Activated B cell treated with CpG ODN at 0.5 μM for 24 hours (primary cell): ENCODE measurements around the gene PGM1. TPM values are rescaled to one million over a fixed set of nuclear protein-coding genes. Genes with fewer than 3 reads are reported as not detected.

ENCODE experiments used
- ATAC-seq: fragments of 200-7000 bp; cut with Tn5 transposase; one replicate; pipeline ENCODE4 v1.10.0; 2021; ENCODE audit warnings: low read depth, mild to moderate bottlenecking, moderate library complexity
- CTCF ChIA-PET: fragments of 350-600 bp; sonication (Branson Sonifier 250); formaldehyde crosslinking; loops from one replicate; lab custom pipeline; 2021; ENCODE audit warnings: antibody characterized with exemption; lab: Charles Lee
- POLR2A ChIA-PET: fragments of 350-600 bp; sonication (Branson Sonifier 250); formaldehyde crosslinking; loops from one replicate; lab custom pipeline; 2021; ENCODE audit warnings: antibody characterized with exemption; lab: Charles Lee
- DNase-seq: peaks from one replicate; pipeline ENCODE4 v3.0.0; 2022
- H3K27ac Mint-ChIP-seq: one replicate; pipeline ENCODE4 v1.8.0; 2020; ENCODE audit warnings: mixed read lengths
- H3K27me3 Mint-ChIP-seq: one replicate; pipeline ENCODE4 v1.8.0; 2021; ENCODE audit warnings: mixed read lengths
- H3K36me3 Mint-ChIP-seq: one replicate; pipeline ENCODE4 v1.8.0; 2021; ENCODE audit warnings: low read depth, mixed read lengths
- H3K4me1 Mint-ChIP-seq: one replicate; pipeline ENCODE4 v1.8.0; 2021; ENCODE audit warnings: mixed read lengths
- H3K4me3 Mint-ChIP-seq: one replicate; pipeline ENCODE4 v1.8.0; 2020; ENCODE audit warnings: mild to moderate bottlenecking, mixed read lengths
- H3K9me3 Mint-ChIP-seq: one replicate; pipeline ENCODE4 v1.8.0; 2020; ENCODE audit warnings: mixed read lengths
- intact Hi-C: fragments of 100-400 bp; cut with micrococcal nuclease; formaldehyde crosslinking; loops from one replicate; pipeline ENCODE4 v1.15.1; 2024
- total RNA-seq: library from RNA; stranded (reverse); gene quantifications from 2 replicates; pipeline ENCODE4 v1.2.3, GENCODE V29; 2022
- TF ChIP-seq, protein P1 (sequence below): fragments of 200-600 bp; IDR thresholded peaks from one replicate; pipeline ENCODE4 v1.8.0; 2022; ENCODE audit warnings: antibody characterized with exemption, mild to moderate bottlenecking

Gene PGM1
- total RNA-seq, 1 donor from 2014 or later = 20.8 TPM

- Mint-ChIP-seq H3K36me3 (peaks cover 33% of the 10 kb centered on the region), H3K9me3 (no peaks in the 10 kb centered on the region), H3K27ac (no peak overlapping the region), H3K27me3 (no peaks in the 10 kb centered on the region), H3K4me1 (no peaks in the 10 kb centered on the region), H3K4me3 (no peak overlapping the region)
- ATAC-seq (no peak), DNase-seq (no peak)
- CTCF ChIA-PET = no interaction called here
- TF ChIP-seq, protein P1, sequence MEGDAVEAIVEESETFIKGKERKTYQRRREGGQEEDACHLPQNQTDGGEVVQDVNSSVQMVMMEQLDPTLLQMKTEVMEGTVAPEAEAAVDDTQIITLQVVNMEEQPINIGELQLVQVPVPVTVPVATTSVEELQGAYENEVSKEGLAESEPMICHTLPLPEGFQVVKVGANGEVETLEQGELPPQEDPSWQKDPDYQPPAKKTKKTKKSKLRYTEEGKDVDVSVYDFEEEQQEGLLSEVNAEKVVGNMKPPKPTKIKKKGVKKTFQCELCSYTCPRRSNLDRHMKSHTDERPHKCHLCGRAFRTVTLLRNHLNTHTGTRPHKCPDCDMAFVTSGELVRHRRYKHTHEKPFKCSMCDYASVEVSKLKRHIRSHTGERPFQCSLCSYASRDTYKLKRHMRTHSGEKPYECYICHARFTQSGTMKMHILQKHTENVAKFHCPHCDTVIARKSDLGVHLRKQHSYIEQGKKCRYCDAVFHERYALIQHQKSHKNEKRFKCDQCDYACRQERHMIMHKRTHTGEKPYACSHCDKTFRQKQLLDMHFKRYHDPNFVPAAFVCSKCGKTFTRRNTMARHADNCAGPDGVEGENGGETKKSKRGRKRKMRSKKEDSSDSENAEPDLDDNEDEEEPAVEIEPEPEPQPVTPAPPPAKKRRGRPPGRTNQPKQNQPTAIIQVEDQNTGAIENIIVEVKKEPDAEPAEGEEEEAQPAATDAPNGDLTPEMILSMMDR = no peak
- intact Hi-C loops = no loop called here
- POLR2A ChIA-PET = no interaction called here
These were observed 52.1 kb downstream of the PGM1 start for GRCh38 chr1:63645317-63645716.

DNA sequence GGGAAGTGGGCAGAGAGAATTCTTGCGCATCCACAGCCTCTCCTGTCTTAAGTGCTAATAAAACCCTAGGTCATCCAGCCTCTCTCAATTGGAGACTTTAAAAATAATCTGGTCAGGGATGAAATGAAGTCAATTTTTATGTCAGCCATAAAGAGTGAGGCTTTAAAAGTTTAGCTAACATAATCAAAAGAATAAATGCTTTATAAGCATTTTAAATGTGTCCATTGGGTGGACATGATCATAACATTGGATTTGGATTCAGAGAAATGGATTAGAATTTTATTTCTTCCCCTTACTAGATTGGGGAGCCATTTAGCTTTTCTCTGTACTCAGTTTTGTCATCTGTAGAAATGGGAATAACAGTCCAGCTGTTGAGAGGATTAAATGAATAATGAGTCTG is 55.5 kb downstream of the PGM1 start:
- Mint-ChIP-seq H3K4me3 (no peak overlapping the region), H3K27ac (no peak overlapping the region), H3K27me3 (no peaks in the 10 kb centered on the region), H3K36me3 (peaks cover 41% of the 10 kb centered on the region), H3K4me1 (no peaks in the 10 kb centered on the region), H3K9me3 (no peaks in the 10 kb centered on the region)
- ChIA-PET CTCF (no interaction called here), POLR2A (interaction anchor here (0.6 kb wide), 1 partner anchor 203 kb away, joined by 4 read pairs; no protein-coding TSS in a partner anchor)
- ATAC-seq (no peak), DNase-seq (no peak)
- TF ChIP-seq, protein P1 = no peak
- intact Hi-C loops = no loop called here

DNA sequence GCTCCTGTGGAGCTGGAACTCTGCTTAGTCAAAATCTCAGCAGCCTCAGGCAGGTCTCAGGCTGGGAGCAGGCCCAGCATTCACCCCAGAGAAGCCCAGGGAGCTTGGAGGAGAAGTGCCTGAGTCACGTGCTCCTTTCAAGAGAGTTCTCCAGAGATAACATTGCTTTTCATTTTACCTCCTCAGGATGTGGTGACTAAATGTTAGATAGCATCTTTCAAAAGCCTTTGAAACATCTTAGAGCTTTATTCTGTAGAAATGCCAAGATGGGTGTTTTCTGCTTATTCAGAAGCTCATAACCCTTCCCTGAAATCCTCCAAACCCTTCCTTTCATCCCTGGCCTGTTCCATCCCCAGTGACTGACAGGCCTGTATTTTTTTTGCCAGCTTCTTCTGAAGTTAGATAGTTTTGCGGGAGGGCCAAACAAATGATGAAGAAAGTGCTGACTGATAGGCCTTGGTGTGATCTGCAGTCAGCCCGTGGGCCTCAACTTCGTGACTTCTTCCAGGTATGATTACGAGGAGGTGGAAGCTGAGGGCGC is 58.0 kb downstream of the PGM1 start:
- POLR2A ChIA-PET = no interaction called here
- no peak for ATAC-seq
- Mint-ChIP-seq H3K9me3 (no peaks in the 10 kb centered on the region), H3K27me3 (no peaks in the 10 kb centered on the region), H3K4me3 (no peak overlapping the region), H3K4me1 (no peaks in the 10 kb centered on the region), H3K27ac (no peak overlapping the region), H3K36me3 (peaks cover 57% of the 10 kb centered on the region)
- TF ChIP-seq, protein P1 = no peak
- no peak for DNase-seq
- CTCF ChIA-PET = no interaction called here
- intact Hi-C loops = no loop called here

GRCh38 chr1:63653976-63654375 is 60.8 kb downstream of the PGM1 start:
- TF ChIP-seq, protein P1 = no peak
- no peaks in the 10 kb centered on the region for H3K4me1 Mint-ChIP-seq
- intact Hi-C loops = no loop called here
- ChIA-PET CTCF (no interaction called here), POLR2A (no interaction called here)
- no peaks in the 10 kb centered on the region for H3K27me3 Mint-ChIP-seq
- no peaks in the 10 kb centered on the region for H3K9me3 Mint-ChIP-seq
- DNase-seq = no peak
- peaks cover 62% of the 10 kb centered on the region for H3K36me3 Mint-ChIP-seq
- ATAC-seq = no peak
- no peak overlapping the region for H3K4me3 Mint-ChIP-seq
- H3K27ac Mint-ChIP-seq = no peak overlapping the region

- Mint-ChIP-seq H3K4me3 (no peak overlapping the region), H3K27ac (no peak overlapping the region), H3K36me3 (peaks cover 37% of the 10 kb centered on the region), H3K27me3 (no peaks in the 10 kb centered on the region), H3K4me1 (no peaks in the 10 kb centered on the region), H3K9me3 (no peaks in the 10 kb centered on the region)
- POLR2A ChIA-PET = no interaction called here
- DNase-seq (no peak), ATAC-seq (no peak)
- intact Hi-C loops = no loop called here
- TF ChIP-seq, protein P1 = no peak
- CTCF ChIA-PET = interaction anchor here (0.6 kb wide), 1 partner anchor 16 kb away, joined by 3 read pairs; no protein-coding TSS in a partner anchor
These were observed 66.2 kb downstream of the PGM1 start for GRCh38 chr1:63659448-63659847.
